Mesenchymal stem cell (in vitro differentiated cells and primary cell): ENCODE measurements around the gene FBXW11.
"Not testable (repeated sequence)": the region's sequence is repeated elsewhere in the genome, so short reads cannot be mapped to it uniquely, and the experiment has no call there.

ENCODE experiments used
- DNase-seq: peaks from one replicate; pipeline ENCODE4 v3.0.0-alpha.2; 2013
- H2AFZ ChIP-seq: one replicate; pipeline ENCODE4 v1.6.1; 2013; ENCODE audit warnings: low read depth, mild to moderate bottlenecking, control low read depth, inconsistent platforms, low read length, moderate library complexity
- H2AK5ac ChIP-seq: 2 replicates; pipeline ENCODE4 v1.6.1; 2013; ENCODE audit warnings: low read length, moderate library complexity, mild to moderate bottlenecking, inconsistent platforms; ENCODE audit not compliant: severe bottlenecking
- H2BK120ac ChIP-seq: one replicate; pipeline ENCODE4 v1.6.1; 2013; ENCODE audit warnings: low read depth, mild to moderate bottlenecking, inconsistent platforms, low read length, moderate library complexity
- H2BK12ac ChIP-seq, 2 experiments: one replicate each; pipeline ENCODE4 v1.6.1; 2013; ENCODE audit warnings: inconsistent platforms in 2 of 2, low read length in 2 of 2, mild to moderate bottlenecking in 2 of 2, moderate library complexity in 2 of 2, control low read depth in 1 of 2
- H2BK15ac ChIP-seq: one replicate; pipeline ENCODE4 v1.6.1; 2013; ENCODE audit warnings: mild to moderate bottlenecking, low read depth, inconsistent platforms; ENCODE audit not compliant: poor library complexity, severe bottlenecking
- H2BK5ac ChIP-seq: 2 replicates; pipeline ENCODE4 v1.6.1; 2013; ENCODE audit warnings: low read depth, mild to moderate bottlenecking, low read length, control low read depth, inconsistent platforms; ENCODE audit not compliant: poor library complexity, severe bottlenecking
- H3K14ac ChIP-seq, 2 experiments: one replicate each; pipeline ENCODE4 v1.6.1; 2013; ENCODE audit warnings: inconsistent platforms in 2 of 2, low read length in 2 of 2, control low read depth in 1 of 2, mild to moderate bottlenecking in 1 of 2, moderate library complexity in 1 of 2
- H3K18ac ChIP-seq, 2 experiments: one replicate each; pipeline ENCODE4 v1.6.1; 2013; ENCODE audit warnings: inconsistent platforms in 2 of 2, low read length in 2 of 2, control low read depth in 1 of 2, low read depth in 1 of 2, mild to moderate bottlenecking in 1 of 2
- H3K23ac ChIP-seq, 2 experiments: one replicate each; pipeline ENCODE4 v1.6.1; 2013; ENCODE audit warnings: inconsistent platforms in 2 of 2, low read length in 2 of 2, mild to moderate bottlenecking in 2 of 2, moderate library complexity in 2 of 2, control low read depth in 1 of 2
- H3K27ac ChIP-seq: 2 replicates; pipeline ENCODE4 v1.5.1; 2013; ENCODE audit warnings: mild to moderate bottlenecking, moderate library complexity, low read length, control low read depth, inconsistent platforms; ENCODE audit not compliant: poor library complexity, severe bottlenecking
- H3K27me3 ChIP-seq, 2 experiments: 2 replicates each; pipeline versions ENCODE4 v1.6.1 to v1.7.0; 2013; ENCODE audit warnings: low read length in 2 of 2, mild to moderate bottlenecking in 2 of 2, moderate library complexity in 2 of 2, control low read depth in 1 of 2, inconsistent platforms in 1 of 2; ENCODE audit not compliant: control insufficient read depth in 1 of 2, insufficient read depth in 1 of 2
- H3K36me3 ChIP-seq, 2 experiments: 2 replicates each; pipeline versions ENCODE4 v1.6.1 to v1.7.0; 2013; ENCODE audit warnings: low read length in 2 of 2, control low read depth in 1 of 2, inconsistent platforms in 1 of 2, low read depth in 1 of 2, mild to moderate bottlenecking in 1 of 2; ENCODE audit not compliant: insufficient read depth in 2 of 2, control insufficient read depth in 1 of 2
- H3K4ac ChIP-seq, 2 experiments: one replicate each; pipeline ENCODE4 v1.6.1; 2013; ENCODE audit warnings: inconsistent platforms in 2 of 2, low read length in 2 of 2, mild to moderate bottlenecking in 2 of 2, moderate library complexity in 2 of 2, control low read depth in 1 of 2, low read depth in 1 of 2
- H3K4me1 ChIP-seq: 2 replicates; pipeline ENCODE4 v1.6.1; 2013; ENCODE audit warnings: low read depth, low read length, control low read depth; ENCODE audit not compliant: control insufficient read depth, insufficient read depth
- H3K4me2 ChIP-seq: 2 replicates; pipeline ENCODE4 v1.6.1; 2013; ENCODE audit warnings: low read length, mild to moderate bottlenecking, inconsistent platforms; ENCODE audit not compliant: poor library complexity, severe bottlenecking
- H3K4me3 ChIP-seq, 2 experiments: 2 replicates each; pipeline versions ENCODE4 v1.5.1 to v1.7.0; 2013; ENCODE audit warnings: low read length in 2 of 2, mild to moderate bottlenecking in 2 of 2, control low read depth in 1 of 2, low read depth in 1 of 2; ENCODE audit not compliant: insufficient read depth in 1 of 2
- H3K79me1 ChIP-seq: replicated peaks from 2 replicates; pipeline ENCODE4 v1.6.1; 2013; ENCODE audit warnings: mild to moderate bottlenecking, control low read depth, low read length, inconsistent platforms; ENCODE audit not compliant: poor library complexity, severe bottlenecking
- H3K9ac ChIP-seq: 2 replicates; pipeline ENCODE4 v1.7.0; 2013; ENCODE audit warnings: mild to moderate bottlenecking, low read length, moderate library complexity
- H3K9me3 ChIP-seq: 2 replicates; pipeline ENCODE4 v1.7.0; 2013; ENCODE audit warnings: mild to moderate bottlenecking, low read length; ENCODE audit not compliant: control insufficient read depth
- H4K8ac ChIP-seq: one replicate; pipeline ENCODE4 v1.6.1; 2013; ENCODE audit warnings: inconsistent platforms, mild to moderate bottlenecking, low read length, moderate library complexity
- H4K91ac ChIP-seq: one replicate; pipeline ENCODE4 v1.6.1; 2013; ENCODE audit warnings: mild to moderate bottlenecking, low read length, inconsistent platforms
- WGBS: methylation state at CpG from one replicate; pipeline ENCODE4 v1.1.7; 2013; ENCODE audit warnings: mixed read lengths; 5-methylcytosine and 5-hydroxymethylcytosine counted together

The FBXW11 gene

GRCh38 chr5:171920765-171921391, 85.6 kb downstream of the FBXW11 start:
- Histone ChIP-seq H3K27ac (no peak overlapping the region), H2BK120ac (no peak overlapping the region), H3K79me1 (peaks cover 26% of the 10 kb centered on the region), H2AK5ac (no peak overlapping the region), H3K14ac (no peak overlapping the region), H3K4me2 (no peak overlapping the region), H3K27me3 (no peaks in the 10 kb centered on the region), H3K4me1 (peaks cover 8% of the 10 kb centered on the region), H3K36me3 (peaks cover 0 to 6% of the 10 kb centered on the region in 2 experiments), H2BK15ac (no peak overlapping the region), H3K4ac (no peak overlapping the region), H3K9me3 (no peaks in the 10 kb centered on the region), H3K9ac (no peak overlapping the region), H2BK12ac (no peak overlapping the region), H4K91ac (no peak overlapping the region), H2AFZ (no peak overlapping the region), H4K8ac (no peak overlapping the region), H2BK5ac (no peak overlapping the region), H3K18ac (no peak overlapping the region), H3K4me3 (no peak overlapping the region), H3K23ac (no peak overlapping the region)
- no peak for DNase-seq
- whole genome bisulfite sequencing, result 98% methylated on average over 4 of the region's 6 CpGs

GRCh38 chr5:171915700-171916099, 90.7 kb downstream of the FBXW11 start:
- 100% methylated on average over 2 of the region's 4 CpGs for WGBS
- not testable (repeated sequence) for H2BK120ac ChIP-seq, H3K18ac ChIP-seq, H3K4me1 ChIP-seq, H2AFZ ChIP-seq, H2AK5ac ChIP-seq, H2BK15ac ChIP-seq, DNase-seq, H3K36me3 ChIP-seq, H4K8ac ChIP-seq, H3K27me3 ChIP-seq, H2BK12ac ChIP-seq, H4K91ac ChIP-seq, H3K4ac ChIP-seq, H3K9me3 ChIP-seq, H3K27ac ChIP-seq, H3K14ac ChIP-seq, H3K9ac ChIP-seq, H3K4me3 ChIP-seq, H3K4me2 ChIP-seq, H2BK5ac ChIP-seq, H3K23ac ChIP-seq
- H3K79me1 ChIP-seq, result peaks cover 26% of the 10 kb centered on the region

- H2BK120ac ChIP-seq, result no peak overlapping the region
- H3K4me2 ChIP-seq, result no peak overlapping the region
- no peak overlapping the region for H3K23ac ChIP-seq
- peaks cover 2% of the 10 kb centered on the region for H3K4me1 ChIP-seq
- no peaks in the 10 kb centered on the region for H3K27me3 ChIP-seq
- H2BK12ac ChIP-seq, result no peak overlapping the region
- no peak overlapping the region for H3K14ac ChIP-seq
- no peak overlapping the region for H4K8ac ChIP-seq
- no peak for DNase-seq
- H4K91ac ChIP-seq, result no peak overlapping the region
- WGBS, result over 99% methylated on average over 4 of the region's 5 CpGs
- no peak overlapping the region for H2AK5ac ChIP-seq
- no peaks in the 10 kb centered on the region for H3K9me3 ChIP-seq
- H3K27ac ChIP-seq, result no peak overlapping the region
- no peak overlapping the region for H3K4me3 ChIP-seq
- no peak overlapping the region for H3K9ac ChIP-seq
- H2BK15ac ChIP-seq, result no peak overlapping the region
- peaks cover 0 to 4% of the 10 kb centered on the region in 2 experiments for H3K36me3 ChIP-seq
- no peak overlapping the region for H2AFZ ChIP-seq
- H2BK5ac ChIP-seq, result no peak overlapping the region
- peaks cover 25% of the 10 kb centered on the region for H3K79me1 ChIP-seq
- no peak overlapping the region for H3K4ac ChIP-seq
- no peak overlapping the region for H3K18ac ChIP-seq
These were observed 91.6 kb downstream of the FBXW11 start for GRCh38 chr5:171914726-171915338.

GRCh38 chr5:171913987-171914273, 92.5 kb downstream of the FBXW11 start:
- Histone ChIP-seq H3K27ac (no peak overlapping the region), H3K9me3 (no peaks in the 10 kb centered on the region), H3K27me3 (no peaks in the 10 kb centered on the region), H3K4ac (no peak overlapping the region), H3K4me2 (no peak overlapping the region), H3K4me3 (no peak overlapping the region), H4K91ac (no peak overlapping the region), H2BK15ac (no peak overlapping the region), H2AFZ (no peak overlapping the region), H2BK12ac (no peak overlapping the region), H3K18ac (peak overlapping the region in 1 of 2 experiments; percentile 57), H3K36me3 (peaks cover 0 to 12% of the 10 kb centered on the region in 2 experiments), H4K8ac (no peak overlapping the region), H3K23ac (no peak overlapping the region), H2BK5ac (no peak overlapping the region), H2AK5ac (no peak overlapping the region), H2BK120ac (no peak overlapping the region), H3K14ac (no peak overlapping the region), H3K9ac (no peak overlapping the region), H3K4me1 (peaks cover 2% of the 10 kb centered on the region), H3K79me1 (peaks cover 27% of the 10 kb centered on the region)
- no peak for DNase-seq
